GM12864 (cell line): Measurements from ENCODE around the gene CFB.
"Not testable (repeated sequence)": the region's sequence is repeated elsewhere in the genome, so short reads cannot be mapped to it uniquely, and the experiment has no call there.

Experiments used
- DNase-seq: peaks from one replicate; pipeline ENCODE4 v3.0.0-alpha.2; 2011; ENCODE audit warnings: low read depth
- H3K4me3 ChIP-seq: 2 replicates; pipeline ENCODE4 v1.5.1; 2011; ENCODE audit warnings: mild to moderate bottlenecking, low read depth, low read length, control low read depth
- TF ChIP-seq, protein P1 (sequence below): IDR thresholded peaks from 2 replicates; pipeline ENCODE4 v1.5.1; 2011; ENCODE audit warnings: low read depth, mild to moderate bottlenecking, moderate library complexity, low read length, control low read depth, inconsistent platforms; ENCODE audit errors: missing control alignments

CFB gene

DNA sequence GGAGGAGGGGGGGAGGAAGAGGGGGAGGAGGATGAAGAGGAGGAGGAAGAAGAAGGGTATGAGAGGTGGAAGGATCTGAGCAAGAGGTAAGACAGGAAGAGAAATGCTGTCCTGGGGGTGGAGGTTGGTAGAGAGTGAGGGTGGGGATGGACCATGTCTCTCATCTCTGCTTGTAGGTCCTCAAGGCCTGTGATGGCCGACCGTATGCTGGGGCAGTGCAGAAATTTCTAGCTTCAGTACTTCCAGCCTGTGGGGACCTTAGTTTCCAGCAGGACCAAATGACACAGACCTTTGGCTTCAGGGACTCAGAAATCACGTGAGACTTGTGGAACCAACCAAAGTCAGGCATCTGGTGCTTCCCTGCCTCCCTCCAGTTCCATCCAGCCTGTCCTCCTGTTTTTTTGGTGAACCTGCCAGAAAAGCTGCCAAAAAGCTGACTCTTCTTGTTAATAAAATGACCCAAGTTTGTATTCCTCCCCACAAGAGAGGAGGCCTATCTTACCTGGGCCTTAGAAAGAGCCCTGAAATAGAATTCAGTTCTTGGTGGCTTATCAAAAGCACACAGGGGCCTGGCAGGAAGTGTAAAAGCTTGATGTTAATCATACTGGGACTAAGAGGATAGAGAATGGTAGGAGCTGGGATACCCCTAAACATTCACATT lies 33.5 kb downstream of the CFB start:
- H3K4me3 ChIP-seq: no peak overlapping the region
- no peak for DNase-seq
- TF ChIP-seq, protein P1, sequence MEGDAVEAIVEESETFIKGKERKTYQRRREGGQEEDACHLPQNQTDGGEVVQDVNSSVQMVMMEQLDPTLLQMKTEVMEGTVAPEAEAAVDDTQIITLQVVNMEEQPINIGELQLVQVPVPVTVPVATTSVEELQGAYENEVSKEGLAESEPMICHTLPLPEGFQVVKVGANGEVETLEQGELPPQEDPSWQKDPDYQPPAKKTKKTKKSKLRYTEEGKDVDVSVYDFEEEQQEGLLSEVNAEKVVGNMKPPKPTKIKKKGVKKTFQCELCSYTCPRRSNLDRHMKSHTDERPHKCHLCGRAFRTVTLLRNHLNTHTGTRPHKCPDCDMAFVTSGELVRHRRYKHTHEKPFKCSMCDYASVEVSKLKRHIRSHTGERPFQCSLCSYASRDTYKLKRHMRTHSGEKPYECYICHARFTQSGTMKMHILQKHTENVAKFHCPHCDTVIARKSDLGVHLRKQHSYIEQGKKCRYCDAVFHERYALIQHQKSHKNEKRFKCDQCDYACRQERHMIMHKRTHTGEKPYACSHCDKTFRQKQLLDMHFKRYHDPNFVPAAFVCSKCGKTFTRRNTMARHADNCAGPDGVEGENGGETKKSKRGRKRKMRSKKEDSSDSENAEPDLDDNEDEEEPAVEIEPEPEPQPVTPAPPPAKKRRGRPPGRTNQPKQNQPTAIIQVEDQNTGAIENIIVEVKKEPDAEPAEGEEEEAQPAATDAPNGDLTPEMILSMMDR: no peak

DNA sequence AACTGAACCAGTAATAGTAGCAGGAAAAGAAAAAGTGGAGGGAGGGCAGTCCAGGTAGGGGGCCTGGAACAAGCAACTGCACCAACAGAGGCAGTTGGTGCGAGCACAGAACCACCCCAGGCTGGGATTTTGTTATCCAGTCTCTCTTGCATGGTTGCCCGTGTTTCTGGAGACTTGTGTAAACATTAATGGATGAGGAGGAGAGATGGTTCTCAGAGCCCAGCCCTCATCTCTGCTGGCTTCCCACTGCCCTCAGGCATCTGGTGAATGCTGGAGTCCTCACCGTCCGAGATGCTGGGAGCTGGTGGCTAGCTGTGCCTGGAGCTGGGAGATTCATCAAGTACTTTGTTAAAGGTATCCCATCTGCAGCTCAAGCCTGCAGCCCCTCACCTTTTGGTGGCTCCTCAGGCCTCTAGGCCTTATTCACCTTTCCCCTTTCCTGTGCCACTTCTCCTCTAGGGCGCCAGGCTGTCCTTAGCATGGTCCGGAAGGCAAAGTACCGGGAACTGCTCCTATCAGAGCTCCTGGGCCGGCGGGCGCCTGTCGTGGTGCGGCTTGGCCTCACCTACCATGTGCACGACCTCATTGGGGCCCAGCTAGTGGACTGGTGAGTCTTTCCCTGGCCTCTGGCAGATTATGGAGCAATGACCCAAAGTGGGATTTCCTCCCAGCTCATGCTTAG lies 34.4 kb downstream of the CFB start:
- not testable (repeated sequence) for DNase-seq, H3K4me3 ChIP-seq

GRCh38 chr6:31980998-31981397 lies 35.1 kb downstream of the CFB start:
- not testable (repeated sequence) for H3K4me3 ChIP-seq, DNase-seq

GRCh38 chr6:31981744-31982143 lies 35.8 kb downstream of the CFB start, which contains the start of gene C4A:
Gene C4A, plus strand, starts transcription at chr6:31982057. Its CDS starts 51 bp downstream, at chr6:31982108.
- H3K4me3 ChIP-seq, DNase-seq: not testable (repeated sequence)

GRCh38 chr6:31989363-31989762 lies 43.5 kb downstream of the CFB start:
- DNase-seq, H3K4me3 ChIP-seq: not testable (repeated sequence)

DNA sequence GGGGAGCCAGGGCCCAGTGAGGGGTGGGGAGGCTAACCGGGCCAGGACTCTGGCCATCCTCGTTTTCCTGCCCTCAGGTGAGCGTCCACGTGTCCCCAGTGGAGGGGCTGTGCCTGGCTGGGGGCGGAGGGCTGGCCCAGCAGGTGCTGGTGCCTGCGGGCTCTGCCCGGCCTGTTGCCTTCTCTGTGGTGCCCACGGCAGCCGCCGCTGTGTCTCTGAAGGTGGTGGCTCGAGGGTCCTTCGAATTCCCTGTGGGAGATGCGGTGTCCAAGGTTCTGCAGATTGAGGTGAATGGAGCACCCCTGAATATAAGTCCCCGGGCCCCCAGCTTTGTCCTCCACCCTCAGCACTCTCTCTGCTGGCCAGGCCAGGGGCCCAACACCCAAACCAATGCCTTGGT lies 48.5 kb downstream of the CFB start:
- not testable (repeated sequence) for H3K4me3 ChIP-seq, DNase-seq

- DNase-seq, H3K4me3 ChIP-seq: not testable (repeated sequence)
Measured at GRCh38 chr6:31996385-31996784, 50.5 kb downstream of the CFB start.
